SK-N-SH (cell line): ENCODE data around the gene KBTBD13.
"Not testable (repeated sequence)": the region's sequence is repeated elsewhere in the genome, so short reads cannot be mapped to it uniquely, and the experiment has no call there.

ENCODE experiments used
- GATA2 ChIP-seq: sonication (generic); formaldehyde crosslinking; IDR thresholded peaks from 2 replicates; pipeline ENCODE4 v1.5.0; 2020; ENCODE audit warnings: mild to moderate bottlenecking, missing genetic modification reagents
- MXI1 ChIP-seq: IDR thresholded peaks from 2 replicates; pipeline ENCODE4 v1.6.1; 2012; ENCODE audit warnings: mild to moderate bottlenecking, low read depth, low read length, improper control_type of control experiment
- POLR2AphosphoS5 ChIP-seq: IDR thresholded peaks from 2 replicates; pipeline ENCODE4 v1.6.1; 2012; ENCODE audit warnings: low read depth, low read length
- RAD21 ChIP-seq: IDR thresholded peaks from 2 replicates; pipeline ENCODE4 v1.6.1; 2012; ENCODE audit warnings: mild to moderate bottlenecking, low read length
- RXRA ChIP-seq: IDR thresholded peaks from 2 replicates; pipeline ENCODE4 v1.4.0; 2012; ENCODE audit warnings: low read depth, mild to moderate bottlenecking, borderline replicate concordance
- TEAD4 ChIP-seq: IDR thresholded peaks from 2 replicates; pipeline ENCODE4 v1.4.0; 2012; ENCODE audit warnings: mild to moderate bottlenecking, borderline replicate concordance; ENCODE audit not compliant: insufficient read depth
- USF1 ChIP-seq: IDR thresholded peaks from 2 replicates; pipeline ENCODE4 v1.4.0; 2012; ENCODE audit warnings: low read depth, borderline replicate concordance
- TF ChIP-seq, protein P1 (sequence below): fragments of 200-600 bp; sonication (generic); IDR thresholded peaks from 2 replicates; pipeline ENCODE4 v1.6.1; 2017; ENCODE audit warnings: antibody characterized with exemption, mild to moderate bottlenecking, moderate library complexity

- TF ChIP-seq, protein P1, sequence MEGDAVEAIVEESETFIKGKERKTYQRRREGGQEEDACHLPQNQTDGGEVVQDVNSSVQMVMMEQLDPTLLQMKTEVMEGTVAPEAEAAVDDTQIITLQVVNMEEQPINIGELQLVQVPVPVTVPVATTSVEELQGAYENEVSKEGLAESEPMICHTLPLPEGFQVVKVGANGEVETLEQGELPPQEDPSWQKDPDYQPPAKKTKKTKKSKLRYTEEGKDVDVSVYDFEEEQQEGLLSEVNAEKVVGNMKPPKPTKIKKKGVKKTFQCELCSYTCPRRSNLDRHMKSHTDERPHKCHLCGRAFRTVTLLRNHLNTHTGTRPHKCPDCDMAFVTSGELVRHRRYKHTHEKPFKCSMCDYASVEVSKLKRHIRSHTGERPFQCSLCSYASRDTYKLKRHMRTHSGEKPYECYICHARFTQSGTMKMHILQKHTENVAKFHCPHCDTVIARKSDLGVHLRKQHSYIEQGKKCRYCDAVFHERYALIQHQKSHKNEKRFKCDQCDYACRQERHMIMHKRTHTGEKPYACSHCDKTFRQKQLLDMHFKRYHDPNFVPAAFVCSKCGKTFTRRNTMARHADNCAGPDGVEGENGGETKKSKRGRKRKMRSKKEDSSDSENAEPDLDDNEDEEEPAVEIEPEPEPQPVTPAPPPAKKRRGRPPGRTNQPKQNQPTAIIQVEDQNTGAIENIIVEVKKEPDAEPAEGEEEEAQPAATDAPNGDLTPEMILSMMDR: not testable (repeated sequence)
- not testable (repeated sequence) for TF ChIP-seq RAD21; GATA2 (CRISPR knock-in tag); TEAD4; MXI1; RXRA; USF1; POLR2AphosphoS5
These were observed 1.6 kb upstream of the KBTBD13 start for GRCh38 chr15:65074946-65075345.
